Measurements from ENCODE around the gene CC2D2B.

Gene CC2D2B

DNA sequence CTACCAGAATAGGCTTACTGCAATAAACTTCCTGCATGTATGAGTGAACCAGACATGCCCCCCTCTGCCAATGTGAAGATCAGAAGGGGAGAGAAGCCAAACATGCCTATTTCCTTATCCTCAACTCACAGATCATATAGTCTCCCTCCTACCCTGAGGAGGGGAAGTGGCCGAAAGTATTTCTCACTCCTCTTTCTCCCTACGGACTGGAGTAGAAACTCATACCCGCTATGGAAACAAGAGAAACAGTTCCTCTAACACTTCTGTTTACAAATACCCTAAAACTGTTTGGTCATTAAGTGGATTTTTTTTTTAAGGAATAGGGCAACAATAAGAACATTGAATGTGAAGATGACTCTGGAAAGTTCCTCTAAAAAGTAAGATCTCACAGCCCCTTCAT lies 167.0 kb downstream of the CC2D2B start:
- TF ChIP-seq CTCF (IDR thresholded peaks at IDR 0.05; ENCODE audit: extremely low read depth, missing control alignments) = no peak
- DNase-seq (ENCODE audit: low spot score) = no peak

DNA sequence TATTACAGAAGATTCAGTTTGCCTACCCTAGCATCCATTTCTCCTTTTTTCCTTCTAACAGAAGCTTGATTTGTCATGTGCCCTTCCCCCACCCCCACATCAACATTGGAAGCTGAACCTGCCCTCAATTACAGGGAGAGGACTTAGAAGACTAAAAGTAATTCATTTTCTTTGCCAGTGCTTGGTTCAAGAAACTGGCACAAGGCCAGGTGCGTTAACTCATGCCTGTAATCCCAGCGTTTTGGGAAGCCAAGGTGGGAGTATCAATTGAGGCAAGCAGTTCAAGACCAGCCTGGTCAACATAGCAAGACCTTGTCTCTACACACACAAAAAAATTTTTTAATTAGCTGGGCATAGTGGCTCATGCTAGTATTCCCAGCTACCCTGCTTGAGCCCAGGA lies 168.2 kb downstream of the CC2D2B start:
- no peak for TF ChIP-seq CTCF (IDR thresholded peaks at IDR 0.05; ENCODE audit: extremely low read depth, missing control alignments)
- DNase-seq (ENCODE audit: low spot score) = no peak

DNA sequence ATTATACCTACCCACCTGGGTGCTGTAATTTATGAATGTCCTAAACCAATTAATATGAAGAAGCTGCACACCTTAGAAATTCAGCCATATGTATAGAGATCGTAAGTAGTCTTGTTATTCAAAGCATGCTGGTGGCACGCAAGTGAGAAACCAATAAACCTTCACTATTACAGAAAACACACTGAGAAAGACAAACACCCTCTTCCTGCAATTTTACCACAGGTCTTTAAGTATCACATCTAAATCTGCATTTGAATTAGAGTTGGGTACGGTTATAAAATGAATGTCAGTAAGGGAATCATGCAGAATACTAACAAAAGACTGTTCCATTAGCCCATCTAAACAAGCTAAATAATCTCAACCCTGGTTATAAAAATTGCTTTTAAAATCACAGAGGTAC lies 169.4 kb downstream of the CC2D2B start:
- no peak for TF ChIP-seq CTCF (IDR thresholded peaks at IDR 0.05; ENCODE audit: extremely low read depth, missing control alignments)
- no peak for DNase-seq (ENCODE audit: low spot score)

GRCh38 chr10:96082153-96082552 lies 174.4 kb downstream of the CC2D2B start:
- TF ChIP-seq CTCF (IDR thresholded peaks at IDR 0.05; ENCODE audit: extremely low read depth, missing control alignments) = no peak
- no peak for DNase-seq (ENCODE audit: low spot score)
